ENCODE measurements around the gene LRRTM2.

Gene LRRTM2

GRCh38 chr5:138878437-138879235, 3.5 kb upstream of the LRRTM2 start:
- no peak for DNase-seq

- no peak for DNase-seq
Measured at GRCh38 chr5:138876811-138877210, 1.7 kb upstream of the LRRTM2 start.

GRCh38 chr5:138875946-138876345, 811 bp upstream of the LRRTM2 start:
- no peak for DNase-seq

- no peak for DNase-seq
Measured at GRCh38 chr5:138875552-138875875, 379 bp upstream of the LRRTM2 start.

GRCh38 chr5:138874241-138874640, 894 bp downstream of the LRRTM2 start:
- DNase-seq = no peak

GRCh38 chr5:138873466-138874221, 1.5 kb downstream of the LRRTM2 start:
- no peak for DNase-seq

- DNase-seq = no peak
Measured at GRCh38 chr5:138872841-138873465, 2.2 kb downstream of the LRRTM2 start.

GRCh38 chr5:138870611-138871010, 4.5 kb downstream of the LRRTM2 start:
- DNase-seq = no peak

- no peak for DNase-seq
Measured at GRCh38 chr5:138869763-138870500, 5.2 kb downstream of the LRRTM2 start.

GRCh38 chr5:138869038-138869437, 6.1 kb downstream of the LRRTM2 start:
- no peak for DNase-seq

- no peak for DNase-seq
Measured at GRCh38 chr5:138867011-138867410, 8.1 kb downstream of the LRRTM2 start.

- no peak for DNase-seq
Measured at GRCh38 chr5:138853132-138853531, 22.0 kb downstream of the LRRTM2 start.

GRCh38 chr5:138850865-138851435, 24.2 kb downstream of the LRRTM2 start:
- DNase-seq = no peak

GRCh38 chr5:138849882-138850281, 25.3 kb downstream of the LRRTM2 start:
- no peak for DNase-seq

- DNase-seq = no peak
Measured at GRCh38 chr5:138849439-138849838, 25.7 kb downstream of the LRRTM2 start.

GRCh38 chr5:138844812-138845513, 30.2 kb downstream of the LRRTM2 start:
- no peak for DNase-seq

GRCh38 chr5:138844125-138844461, 31.0 kb downstream of the LRRTM2 start:
- DNase-seq = no peak

- no peak for DNase-seq
Measured at GRCh38 chr5:138843316-138844124, 31.6 kb downstream of the LRRTM2 start.

GRCh38 chr5:138841531-138841930, 33.6 kb downstream of the LRRTM2 start:
- DNase-seq = no peak

- DNase-seq = no peak
Measured at GRCh38 chr5:138840103-138840502, 35.0 kb downstream of the LRRTM2 start.

GRCh38 chr5:138837160-138837559, 38.0 kb downstream of the LRRTM2 start:
- DNase-seq = no peak
